Colonic mucosa (tissue), 4 donors: ENCODE data around the gene FREM2. TPM values are rescaled to one million over a fixed set of nuclear protein-coding genes. Genes with fewer than 3 reads are reported as not detected.

Source experiments
- DNase-seq: peaks from one replicate; pipeline ENCODE4 v3.0.0-alpha.2; 2020
- H3K27ac ChIP-seq: fragments of 200-600 bp; one replicate; pipeline ENCODE4 v1.8.0; 2021
- H3K27me3 ChIP-seq: fragments of 200-600 bp; one replicate; pipeline ENCODE4 v1.8.0; 2021
- H3K36me3 ChIP-seq: fragments of 200-600 bp; one replicate; pipeline ENCODE4 v1.8.0; 2021
- H3K4me1 ChIP-seq: fragments of 200-600 bp; one replicate; pipeline ENCODE4 v1.8.0; 2021; ENCODE audit warnings: mild to moderate bottlenecking
- H3K4me3 ChIP-seq: fragments of 200-600 bp; one replicate; pipeline ENCODE4 v1.8.0; 2021
- H3K9ac ChIP-seq, 2 donors: one replicate each; pipeline ENCODE4 v1.7.0; 2013; ENCODE audit warnings: control low read depth in 2 of 2, low read depth in 2 of 2, low read length in 2 of 2
- H3K9me3 ChIP-seq: fragments of 200-600 bp; one replicate; pipeline ENCODE4 v1.8.0; 2021
- intact Hi-C: fragments of 100-400 bp; cut with DNase I; formaldehyde crosslinking; loops from one replicate; pipeline ENCODE4 v1.14.1; 2022
- total RNA-seq, 2 donors: library from RNA; stranded (reverse); fragmentation: NEBNext Ultra II Directional in 1 of 2; extraction: Animal tissue kit (Norgen Biotek cat#: 25700) in 1 of 2; gene quantifications; one replicate each; pipeline ENCODE4 v1.2.1, GENCODE V29; 2021
- TF ChIP-seq, protein P1 (sequence below): fragments of 200-600 bp; IDR thresholded peaks from one replicate; pipeline ENCODE4 v1.8.0; 2022; ENCODE audit warnings: antibody characterized with exemption, mild to moderate bottlenecking
- donor health status: healthy.
- donor health status: DM: no; HTN: no; CAD: no.
- donor health status: DM: no; HTN: no; CAD: no.

The FREM2 gene
- total RNA-seq, 2 donors from 2014 or later, result 0.86 to 1.1 TPM

DNA sequence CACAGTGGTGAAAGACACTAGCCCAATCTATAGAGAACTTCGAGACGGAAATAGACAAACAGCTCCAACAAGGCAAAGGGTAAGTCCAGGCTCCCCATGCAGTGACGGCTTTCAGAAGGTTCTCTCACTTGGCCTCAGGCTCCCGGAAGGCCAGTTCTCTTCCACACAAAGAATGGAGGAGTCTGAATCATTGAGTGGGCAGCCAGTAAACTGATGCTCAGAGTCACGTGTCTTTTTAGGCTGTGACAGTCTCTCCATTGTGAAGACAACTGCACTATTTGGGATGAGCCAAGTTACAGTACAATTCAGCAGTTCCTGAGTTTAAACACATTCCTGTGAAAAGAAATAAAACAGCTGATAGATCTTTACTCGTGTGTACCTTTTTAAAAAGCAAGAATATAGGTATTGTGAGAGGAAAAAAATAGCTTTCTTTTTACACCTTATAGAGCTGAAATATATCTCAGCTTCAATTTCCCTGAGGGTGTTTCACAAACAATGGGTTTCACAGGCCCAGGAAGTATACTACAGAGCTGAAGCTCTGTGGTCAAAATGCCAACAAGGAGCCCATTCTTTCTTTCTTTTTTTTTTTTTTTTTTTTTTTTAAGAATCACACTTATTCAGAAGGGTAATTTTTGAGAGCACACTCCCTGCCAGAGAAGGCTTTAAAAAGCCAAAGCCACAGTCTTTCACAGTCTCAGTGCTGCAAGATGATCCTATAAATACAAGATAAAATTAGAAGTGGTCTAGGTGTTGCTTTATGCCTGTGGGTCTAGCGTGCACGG lies 135.1 kb downstream of the FREM2 start:
- intact Hi-C loops, result no loop called here
- H3K9ac ChIP-seq, result no peak overlapping the region

GRCh38 chr13:38824342-38824741 lies 137.5 kb downstream of the FREM2 start:
- H3K36me3 ChIP-seq, result no peaks in the 10 kb centered on the region
- no peak for DNase-seq
- H3K4me3 ChIP-seq, result no peak overlapping the region
- H3K27me3 ChIP-seq, result no peaks in the 10 kb centered on the region
- H3K27ac ChIP-seq, result no peak overlapping the region
- no peaks in the 10 kb centered on the region for H3K9me3 ChIP-seq
- TF ChIP-seq, protein P1, sequence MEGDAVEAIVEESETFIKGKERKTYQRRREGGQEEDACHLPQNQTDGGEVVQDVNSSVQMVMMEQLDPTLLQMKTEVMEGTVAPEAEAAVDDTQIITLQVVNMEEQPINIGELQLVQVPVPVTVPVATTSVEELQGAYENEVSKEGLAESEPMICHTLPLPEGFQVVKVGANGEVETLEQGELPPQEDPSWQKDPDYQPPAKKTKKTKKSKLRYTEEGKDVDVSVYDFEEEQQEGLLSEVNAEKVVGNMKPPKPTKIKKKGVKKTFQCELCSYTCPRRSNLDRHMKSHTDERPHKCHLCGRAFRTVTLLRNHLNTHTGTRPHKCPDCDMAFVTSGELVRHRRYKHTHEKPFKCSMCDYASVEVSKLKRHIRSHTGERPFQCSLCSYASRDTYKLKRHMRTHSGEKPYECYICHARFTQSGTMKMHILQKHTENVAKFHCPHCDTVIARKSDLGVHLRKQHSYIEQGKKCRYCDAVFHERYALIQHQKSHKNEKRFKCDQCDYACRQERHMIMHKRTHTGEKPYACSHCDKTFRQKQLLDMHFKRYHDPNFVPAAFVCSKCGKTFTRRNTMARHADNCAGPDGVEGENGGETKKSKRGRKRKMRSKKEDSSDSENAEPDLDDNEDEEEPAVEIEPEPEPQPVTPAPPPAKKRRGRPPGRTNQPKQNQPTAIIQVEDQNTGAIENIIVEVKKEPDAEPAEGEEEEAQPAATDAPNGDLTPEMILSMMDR, result no peak
- intact Hi-C loops, result no loop called here
- H3K4me1 ChIP-seq, result no peaks in the 10 kb centered on the region
- no peak overlapping the region for H3K9ac ChIP-seq

More for the DNA sequence above, 135.1 kb downstream of the FREM2 start:
- DNase-seq, result no peak
- Histone ChIP-seq H3K27me3 (no peaks in the 10 kb centered on the region), H3K4me1 (no peaks in the 10 kb centered on the region), H3K9me3 (no peaks in the 10 kb centered on the region), H3K36me3 (no peaks in the 10 kb centered on the region), H3K27ac (no peak overlapping the region), H3K4me3 (no peak overlapping the region)
- TF ChIP-seq, protein P1, result no peak

DNA sequence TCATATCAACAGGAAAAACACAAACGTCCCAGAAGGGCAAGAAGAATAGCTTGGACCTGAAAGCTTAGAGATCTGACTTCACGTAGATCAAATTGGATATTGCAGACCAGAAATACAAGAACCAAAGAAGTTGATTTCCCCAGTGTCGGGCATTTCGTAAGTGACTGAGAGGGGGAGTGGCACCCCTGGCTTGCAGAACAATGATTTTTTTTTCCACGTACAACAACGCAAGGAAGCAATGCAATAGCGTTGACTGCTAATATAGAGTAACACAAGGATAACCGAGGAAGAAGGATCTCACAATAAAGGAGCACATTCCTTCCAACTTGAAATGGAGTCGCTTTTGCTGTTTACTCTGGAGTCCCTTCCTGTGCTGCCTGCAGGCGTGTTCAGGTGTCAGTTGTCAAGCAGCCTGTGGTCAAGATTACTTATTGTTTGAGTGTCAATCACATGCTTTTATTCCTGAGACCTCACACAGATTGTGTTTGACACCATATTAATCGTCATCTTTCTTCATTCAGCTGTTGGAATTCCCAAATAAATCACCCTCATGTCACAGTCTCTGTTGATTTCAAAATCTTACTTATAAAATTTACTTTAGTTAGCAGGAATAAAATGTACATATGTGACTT lies 139.4 kb downstream of the FREM2 start:
- H3K4me1 ChIP-seq, result no peaks in the 10 kb centered on the region
- TF ChIP-seq, protein P1, result no peak
- no peaks in the 10 kb centered on the region for H3K36me3 ChIP-seq
- intact Hi-C loops, result no loop called here
- H3K27me3 ChIP-seq, result no peaks in the 10 kb centered on the region
- no peak for DNase-seq
- H3K9ac ChIP-seq, result no peak overlapping the region
- H3K27ac ChIP-seq, result no peak overlapping the region
- no peaks in the 10 kb centered on the region for H3K9me3 ChIP-seq
- no peak overlapping the region for H3K4me3 ChIP-seq

GRCh38 chr13:38830442-38831045 lies 143.7 kb downstream of the FREM2 start:
- no peak for DNase-seq
- intact Hi-C loops, result no loop called here
- Histone ChIP-seq H3K27ac (no peak overlapping the region), H3K4me1 (no peaks in the 10 kb centered on the region), H3K9me3 (no peaks in the 10 kb centered on the region), H3K36me3 (no peaks in the 10 kb centered on the region), H3K4me3 (no peak overlapping the region), H3K9ac (no peak overlapping the region), H3K27me3 (no peaks in the 10 kb centered on the region)
- TF ChIP-seq, protein P1, result no peak

DNA sequence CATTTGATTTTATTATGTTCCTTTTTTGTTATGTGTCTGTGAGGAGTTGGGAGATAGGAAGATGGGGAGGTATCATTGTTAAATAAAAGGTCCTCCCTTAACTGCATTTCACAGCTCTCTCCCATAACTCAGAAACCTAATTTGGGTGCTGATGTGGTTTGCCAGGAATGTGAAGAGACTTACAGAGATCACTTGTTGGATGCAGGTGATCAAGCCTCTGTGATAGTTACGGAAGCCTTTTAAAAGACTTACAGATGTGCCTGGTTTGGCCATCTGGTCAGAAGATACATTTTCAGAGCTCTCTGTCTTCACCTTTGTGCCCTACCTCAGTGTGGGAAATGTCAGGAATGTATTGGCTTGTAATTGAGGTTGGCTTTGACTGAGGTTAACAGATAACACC lies 157.7 kb downstream of the FREM2 start:
- Histone ChIP-seq H3K4me1 (no peaks in the 10 kb centered on the region), H3K9me3 (no peaks in the 10 kb centered on the region), H3K4me3 (no peak overlapping the region), H3K36me3 (no peaks in the 10 kb centered on the region), H3K27me3 (no peaks in the 10 kb centered on the region), H3K27ac (no peak overlapping the region), H3K9ac (no peak overlapping the region)
- DNase-seq, result no peak
- TF ChIP-seq, protein P1, result no peak
- intact Hi-C loops, result no loop called here
